ENCODE data around the gene THSD4. TPM values are rescaled to one million over a fixed set of nuclear protein-coding genes. Genes with fewer than 3 reads are reported as not detected.

THSD4 gene
- total and polyA plus RNA-seq, 2 of the 4 experiments (the other 2 are of a cell fraction): 25.5 to 31.1 TPM

DNA sequence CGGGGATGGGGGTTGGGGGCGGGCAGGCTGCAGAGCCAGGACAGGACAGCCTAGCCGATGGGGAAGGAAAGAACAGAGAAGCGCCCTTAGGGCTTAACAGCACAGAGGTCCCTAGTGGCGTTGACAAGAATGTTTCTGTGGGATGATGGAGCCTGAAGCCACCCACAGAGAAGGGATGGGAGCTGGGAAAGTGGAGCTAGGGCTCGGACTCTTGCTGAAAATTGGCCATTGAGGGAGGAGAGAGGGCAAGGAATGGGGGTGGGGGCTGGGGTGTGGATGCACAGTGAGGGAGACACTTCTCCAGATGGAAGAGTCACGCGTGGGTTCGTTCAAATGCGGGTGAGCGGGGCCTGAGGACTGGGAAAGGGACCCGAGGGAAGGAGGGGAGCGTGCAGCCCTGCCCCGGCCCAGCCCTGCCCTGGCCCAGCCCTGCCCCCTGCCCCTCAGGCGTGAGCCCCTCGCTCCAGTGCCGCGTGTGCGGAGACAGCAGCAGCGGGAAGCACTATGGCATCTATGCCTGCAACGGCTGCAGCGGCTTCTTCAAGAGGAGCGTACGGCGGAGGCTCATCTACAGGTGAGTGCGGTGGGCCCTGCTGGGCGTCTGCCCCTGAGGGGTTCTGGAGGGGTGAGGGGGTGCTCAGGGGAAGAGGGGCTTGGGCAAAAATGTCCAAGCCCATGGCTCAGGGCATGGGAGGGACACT, 695.9 kb downstream of the THSD4 start:
- in situ Hi-C loops (cut with MboI; ENCODE audit: low sequenced_read_pairs): no loop called here

More for the DNA sequence above, 695.9 kb downstream of the THSD4 start:
- no peak overlapping the region for H2BK5ac ChIP-seq (ENCODE audit: low read depth, low read length, poor library complexity, severe bottlenecking)
- TF ChIP-seq MAFK (IDR thresholded peaks at IDR 0.05; ENCODE audit: low read depth, low read length) (no peak), MXI1 (IDR thresholded peaks at IDR 0.05; ENCODE audit: borderline replicate concordance, low read depth, low read length) (no peak), BHLHE40 (IDR thresholded peaks at IDR 0.05; ENCODE audit: low read depth, low read length) (no peak), FOS (IDR thresholded peaks at IDR 0.05; ENCODE audit: low read depth, low read length) (no peak), CHD1 (IDR thresholded peaks at IDR 0.05; ENCODE audit: low read depth, low read length) (no peak), CEBPB (IDR thresholded peaks at IDR 0.05; ENCODE audit: low read depth, low read length) (no peak), SMC3 (IDR thresholded peaks at IDR 0.05; ENCODE audit: low read depth, low read length) (no peak), POLR2A (IDR thresholded peaks at IDR 0.05; ENCODE audit: low read depth, low read length) (no peak), MAZ (IDR thresholded peaks at IDR 0.05; ENCODE audit: borderline replicate concordance, low read depth, low read length) (no peak), RCOR1 (IDR thresholded peaks at IDR 0.05; ENCODE audit: insufficient replicate concordance, low read length) (no peak), RAD21 (IDR thresholded peaks at IDR 0.05; ENCODE audit: low read length) (no peak), NFE2L2 (IDR thresholded peaks at IDR 0.05; ENCODE audit: low read depth, low read length) (no peak)
- TF ChIP-seq, protein P1, sequence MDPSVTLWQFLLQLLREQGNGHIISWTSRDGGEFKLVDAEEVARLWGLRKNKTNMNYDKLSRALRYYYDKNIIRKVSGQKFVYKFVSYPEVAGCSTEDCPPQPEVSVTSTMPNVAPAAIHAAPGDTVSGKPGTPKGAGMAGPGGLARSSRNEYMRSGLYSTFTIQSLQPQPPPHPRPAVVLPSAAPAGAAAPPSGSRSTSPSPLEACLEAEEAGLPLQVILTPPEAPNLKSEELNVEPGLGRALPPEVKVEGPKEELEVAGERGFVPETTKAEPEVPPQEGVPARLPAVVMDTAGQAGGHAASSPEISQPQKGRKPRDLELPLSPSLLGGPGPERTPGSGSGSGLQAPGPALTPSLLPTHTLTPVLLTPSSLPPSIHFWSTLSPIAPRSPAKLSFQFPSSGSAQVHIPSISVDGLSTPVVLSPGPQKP (IDR thresholded peaks at IDR 0.05; ENCODE audit: borderline replicate concordance, low read depth, low read length): no peak
- TF ChIP-seq, protein P2, sequence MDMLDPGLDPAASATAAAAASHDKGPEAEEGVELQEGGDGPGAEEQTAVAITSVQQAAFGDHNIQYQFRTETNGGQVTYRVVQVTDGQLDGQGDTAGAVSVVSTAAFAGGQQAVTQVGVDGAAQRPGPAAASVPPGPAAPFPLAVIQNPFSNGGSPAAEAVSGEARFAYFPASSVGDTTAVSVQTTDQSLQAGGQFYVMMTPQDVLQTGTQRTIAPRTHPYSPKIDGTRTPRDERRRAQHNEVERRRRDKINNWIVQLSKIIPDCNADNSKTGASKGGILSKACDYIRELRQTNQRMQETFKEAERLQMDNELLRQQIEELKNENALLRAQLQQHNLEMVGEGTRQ (IDR thresholded peaks at IDR 0.05; ENCODE audit: low read depth, low read length): no peak
- no peak overlapping the region for H2AFZ ChIP-seq (replicated peaks; ENCODE audit: low read length, poor library complexity)
- intact Hi-C loops (cut with micrococcal nuclease): no loop called here
- H3K14ac ChIP-seq (replicated peaks; ENCODE audit: low read depth, low read length): no peak overlapping the region
- H3K9ac ChIP-seq (ENCODE audit: low read depth, low read length): no peak overlapping the region
- no TSS peak for BruUV-seq (replicated peaks)
- H2BK120ac ChIP-seq (ENCODE audit: low read depth, low read length): no peak overlapping the region
- H3K18ac ChIP-seq (ENCODE audit: low read depth, low read length): no peak overlapping the region
- no peak overlapping the region for H2AK5ac ChIP-seq (ENCODE audit: low read depth, low read length)
- H4K20me1 ChIP-seq (ENCODE audit: insufficient read depth, low read length): no peaks in the 10 kb centered on the region
- ATAC-seq (ENCODE audit: low read depth) (no peak), DNase-seq (no peak)
- ChIA-PET CTCF (no interaction called here), POLR2A (ENCODE audit: unreplicated experiment) (no interaction called here)
- H3K4me1 ChIP-seq (ENCODE audit: control insufficient read depth, insufficient read depth, low read length): peaks cover 15% of the 10 kb centered on the region
- H2BK20ac ChIP-seq (ENCODE audit: low read depth, low read length): no peak overlapping the region
- no peak overlapping the region for H4K5ac ChIP-seq (ENCODE audit: low read depth, low read length)
- no peaks in the 10 kb centered on the region for H3K79me1 ChIP-seq (ENCODE audit: low read depth in 1 of 2, low read length in 2 of 2)
- H3K56ac ChIP-seq (ENCODE audit: extremely low read depth, insufficient read depth, low read length): no peak overlapping the region
- H4K8ac ChIP-seq (ENCODE audit: low read depth in 2 of 2, low read length in 2 of 2): no peak overlapping the region
- no peak overlapping the region for H2BK15ac ChIP-seq (ENCODE audit: low read depth, low read length)
- 71% methylated on average over 15 of the region's 27 CpGs; no CpG with 5 or more reads in 1 of the 2 experiments for WGBS, 2 experiments (ENCODE audit: extremely low coverage in 2 of 2, insufficient read length in 1 of 2)
- H3K4me2 ChIP-seq (ENCODE audit: low read depth, low read length): no peak overlapping the region
- no peak overlapping the region for H3K4me3 ChIP-seq (ENCODE audit: insufficient read depth, low read depth, low read length)
- H4K91ac ChIP-seq (ENCODE audit: insufficient read depth, low read depth, low read length): no peak overlapping the region
- dilution Hi-C loops (cut with HindIII; ENCODE audit: low sequenced_read_pairs, unreplicated experiment): no loop called here
- H3K36me3 ChIP-seq (ENCODE audit: control insufficient read depth, insufficient read depth, low read length): no peaks in the 10 kb centered on the region
- no peaks in the 10 kb centered on the region for H3K9me3 ChIP-seq (ENCODE audit: control insufficient read depth, insufficient read depth, low read length)
- H3K9me1 ChIP-seq (ENCODE audit: insufficient read depth, low read length): peaks cover 5% of the 10 kb centered on the region; the same call in 1 of the 2 replicates
- H3K4ac ChIP-seq (ENCODE audit: low read depth, low read length): no peak overlapping the region
- H3K27me3 ChIP-seq (ENCODE audit: control insufficient read depth, insufficient read depth, low read length): no peaks in the 10 kb centered on the region
- no peak overlapping the region for H3K23ac ChIP-seq (ENCODE audit: low read depth, low read length)
- no peak overlapping the region for H3K27ac ChIP-seq (ENCODE audit: insufficient read depth, low read length)
- H2AK9ac ChIP-seq (replicated peaks; ENCODE audit: low read depth, low read length, poor library complexity): no peak overlapping the region

Data from IMR-90 (cell line).